SK-N-SH (cell line): ENCODE data around the gene GTF2F2. TPM values are rescaled to one million over a fixed set of nuclear protein-coding genes. Genes with fewer than 3 reads are reported as not detected.

Source experiments
- CTCF ChIA-PET: fragments of 300-600, 350-600 bp; formaldehyde crosslinking; extraction: SDS; loops from one replicate; lab custom pipeline; 2021; lab: Yijun Ruan, JAX
- POLR2A ChIA-PET: fragments of 350-600 bp; sonication (Branson Sonifier 250); formaldehyde crosslinking; extraction: SDS; loops from one replicate; lab custom pipeline; 2020; ENCODE audit warnings: antibody characterized with exemption, inconsistent platforms; lab: Yijun Ruan, JAX
- DNase-seq: peaks from one replicate; pipeline ENCODE4 v3.0.0; 2012
- H2AFZ ChIP-seq: fragments of 200-600 bp; sonication (generic); 2 replicates; pipeline ENCODE4 v1.8.1; 2016; ENCODE audit warnings: antibody characterized with exemption, mild to moderate bottlenecking, low read depth
- H3F3A ChIP-seq: fragments of 200-600 bp; sonication (generic); replicated peaks from 2 replicates; pipeline ENCODE3; 2016; ENCODE audit warnings: antibody characterized with exemption, mild to moderate bottlenecking; ENCODE audit not compliant: insufficient read depth
- H3K27ac ChIP-seq, 2 experiments: fragments of 200-500 bp in 1 of 2; fragments of 200-600 bp in 1 of 2; sonication (Bioruptor generic) in 1 of 2; sonication (generic), shearing (Covaris generic) in 1 of 2; 2 replicates each; pipeline versions ENCODE4 v1.5.1 to v1.6.1; 2014 to 2016; ENCODE audit warnings: low read depth in 2 of 2, inconsistent platforms in 1 of 2, low read length in 1 of 2, mild to moderate bottlenecking in 1 of 2, mixed read lengths in 1 of 2
- H3K27me3 ChIP-seq: fragments of 200-600 bp; sonication (generic), shearing (Covaris generic); 2 replicates; pipeline ENCODE4 v1.6.1; 2016; ENCODE audit warnings: mixed run types; ENCODE audit not compliant: insufficient read depth
- H3K36me3 ChIP-seq, 2 experiments: fragments of 200-500 bp in 1 of 2; fragments of 200-600 bp in 1 of 2; sonication (Bioruptor generic) in 1 of 2; sonication (generic) in 1 of 2; replicated peaks in 1 of 2; 2 replicates each; pipeline versions ENCODE3 to v1.5.1; 2014 to 2016; ENCODE audit warnings: low read length in 1 of 2, mild to moderate bottlenecking in 1 of 2; ENCODE audit not compliant: insufficient read depth in 2 of 2, control insufficient read depth in 1 of 2
- H3K4me1 ChIP-seq, 2 experiments: fragments of 200-500 bp in 1 of 2; fragments of 200-600 bp in 1 of 2; sonication (Bioruptor generic) in 1 of 2; sonication (generic), shearing (Covaris generic) in 1 of 2; 2 replicates each; pipeline versions ENCODE4 v1.5.1 to v1.6.1; 2014 to 2016; ENCODE audit warnings: low read depth in 1 of 2, low read length in 1 of 2, mixed run types in 1 of 2; ENCODE audit not compliant: insufficient read depth in 2 of 2, control insufficient read depth in 1 of 2
- H3K4me2 ChIP-seq: fragments of 200-600 bp; sonication (generic), shearing (Covaris generic); 2 replicates; pipeline ENCODE4 v1.6.1; 2017; ENCODE audit warnings: mixed run types
- H3K4me3 ChIP-seq, 2 experiments: fragments of 200-500 bp in 1 of 2; fragments of 200-600 bp in 1 of 2; sonication (Bioruptor generic) in 1 of 2; sonication (generic), shearing (Covaris generic) in 1 of 2; 2 replicates each; pipeline versions ENCODE4 v1.5.1 to v1.8.1; 2014 to 2016; ENCODE audit warnings: low read depth in 2 of 2, inconsistent platforms in 1 of 2, low read length in 1 of 2, mild to moderate bottlenecking in 1 of 2, mixed read lengths in 1 of 2, moderate library complexity in 1 of 2
- H3K79me2 ChIP-seq: fragments of 200-600 bp; sonication (generic); 2 replicates; pipeline ENCODE4 v1.8.1; 2017; ENCODE audit warnings: mild to moderate bottlenecking; ENCODE audit not compliant: insufficient read depth
- H3K9ac ChIP-seq: fragments of 200-600 bp; sonication (generic); 2 replicates; pipeline ENCODE4 v1.6.1; 2017; ENCODE audit warnings: mixed run types
- H3K9me2 ChIP-seq: fragments of 200-600 bp; sonication (generic); 2 replicates; pipeline ENCODE4 v1.6.1; 2017; ENCODE audit warnings: mixed run types
- H3K9me3 ChIP-seq: fragments of 200-600 bp; sonication (generic); 2 replicates; pipeline ENCODE4 v1.6.1; 2017; ENCODE audit warnings: mixed run types, mild to moderate bottlenecking, moderate library complexity
- H4K20me1 ChIP-seq: fragments of 200-600 bp; sonication (generic); 2 replicates; pipeline ENCODE4 v1.6.1; 2017; ENCODE audit warnings: mild to moderate bottlenecking, mixed run types; ENCODE audit not compliant: insufficient read depth
- CHD2 ChIP-seq: fragments of 150-350 bp; IDR thresholded peaks from 2 replicates; pipeline ENCODE4 v1.6.1; 2018; ENCODE audit warnings: low read length; ENCODE audit not compliant: partially characterized antibody
- FOSL2 ChIP-seq: IDR thresholded peaks from 2 replicates; pipeline ENCODE4 v1.4.0; 2012; ENCODE audit warnings: low read depth, mild to moderate bottlenecking, moderate library complexity, borderline replicate concordance
- GATA2 ChIP-seq: sonication (generic); formaldehyde crosslinking; IDR thresholded peaks from 2 replicates; pipeline ENCODE4 v1.5.0; 2020; ENCODE audit warnings: mild to moderate bottlenecking, missing genetic modification reagents
- JUND ChIP-seq: IDR thresholded peaks from 2 replicates; pipeline ENCODE4 v1.4.0; 2012
- RCOR1 ChIP-seq: fragments of 150-350 bp; IDR thresholded peaks from 2 replicates; pipeline ENCODE4 v1.6.1; 2017; ENCODE audit warnings: antibody characterized with exemption, low read length
- TCF12 ChIP-seq: IDR thresholded peaks from 2 replicates; pipeline ENCODE4 v1.4.0; 2012
- WGBS: methylation state at CpG from one replicate; pipeline ENCODE4 v1.1.6; 2017; ENCODE audit warnings: low lambda C conversion rate; 5-methylcytosine and 5-hydroxymethylcytosine counted together
- polyA plus RNA-seq, 3 experiments: library from polyadenylated mRNA; depleted of rRNA; stranded (reverse); fragments of >200 nt; gene quantifications; 2 replicates each; pipeline ENCODE4 v1.2.3, GENCODE V29; 2012
- TF ChIP-seq, protein P1 (sequence below): IDR thresholded peaks from 2 replicates; pipeline ENCODE4; 2012
- TF ChIP-seq, protein P2 (sequence below): IDR thresholded peaks from 2 replicates; pipeline ENCODE4 v1.4.0; 2012; ENCODE audit warnings: low read depth, borderline replicate concordance
- TF ChIP-seq, protein P3 (sequence below): fragments of 150-350 bp; IDR thresholded peaks from 2 replicates; pipeline ENCODE4 v1.6.1; 2017; ENCODE audit warnings: antibody characterized with exemption, low read length, low read depth, borderline replicate concordance

The GTF2F2 gene
- polyA plus RNA-seq, 1 of the 3 experiments (the other 2 are of a cell fraction) = 24.2 TPM

DNA sequence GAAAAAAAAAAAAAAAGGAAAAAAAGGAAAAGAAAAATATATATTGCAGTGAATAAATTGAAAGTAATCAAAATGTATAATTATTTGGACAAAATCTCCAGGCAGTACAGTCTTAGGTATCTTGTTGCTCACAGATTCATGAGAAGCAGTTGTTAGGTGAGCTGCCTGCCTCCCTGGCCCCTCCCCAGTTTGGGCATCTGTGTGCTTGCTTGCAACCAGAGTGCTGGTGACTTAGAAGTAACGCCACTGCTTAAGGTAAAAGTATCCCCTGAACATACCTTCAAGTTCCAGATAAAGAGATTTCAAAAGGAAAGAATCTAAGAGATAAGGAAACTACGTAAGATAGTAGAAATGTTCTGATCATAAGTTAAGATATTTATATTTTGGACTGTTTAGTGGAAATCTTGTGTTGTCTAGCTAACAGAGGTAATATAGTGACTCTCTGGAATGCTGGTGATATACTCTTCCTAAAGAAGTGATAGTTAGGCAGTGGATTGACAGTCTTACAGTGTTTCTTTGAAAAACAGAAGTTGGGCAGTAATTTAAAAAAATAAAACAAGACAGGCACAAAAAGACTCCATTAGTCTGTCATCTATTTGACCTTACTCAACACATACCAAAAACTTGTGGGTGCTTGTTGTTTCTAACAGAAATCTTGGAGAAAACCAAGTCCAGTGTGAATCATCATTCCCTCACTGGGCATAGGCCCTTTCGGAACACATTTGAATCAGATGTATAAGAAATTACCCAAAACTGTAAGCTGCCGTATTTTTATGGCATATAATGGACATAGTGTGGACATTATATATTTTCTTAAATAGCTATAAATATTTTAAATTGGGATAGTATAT is 118.9 kb downstream of the GTF2F2 start:
- no peaks in the 10 kb centered on the region for H4K20me1 ChIP-seq
- CTCF ChIA-PET = interaction anchor here (1.0 kb wide), 1 partner anchor 18 kb away, joined by 3 read pairs; no protein-coding TSS in a partner anchor
- peak overlapping the region; percentile 37 for H3K4me2 ChIP-seq
- H3K9me3 ChIP-seq = no peaks in the 10 kb centered on the region
- no peak for DNase-seq
- TF ChIP-seq JUND (0 out of 2 replicates have a peak, but pooled peaks have one; percentile 32), TCF12 (peak; percentile 18; the same call in 1 of the 2 replicates), GATA2 (CRISPR knock-in tag) (no peak), CHD2 (no peak), RCOR1 (no peak), FOSL2 (peak; percentile 60; the same call in 1 of the 2 replicates)
- TF ChIP-seq, protein P1, sequence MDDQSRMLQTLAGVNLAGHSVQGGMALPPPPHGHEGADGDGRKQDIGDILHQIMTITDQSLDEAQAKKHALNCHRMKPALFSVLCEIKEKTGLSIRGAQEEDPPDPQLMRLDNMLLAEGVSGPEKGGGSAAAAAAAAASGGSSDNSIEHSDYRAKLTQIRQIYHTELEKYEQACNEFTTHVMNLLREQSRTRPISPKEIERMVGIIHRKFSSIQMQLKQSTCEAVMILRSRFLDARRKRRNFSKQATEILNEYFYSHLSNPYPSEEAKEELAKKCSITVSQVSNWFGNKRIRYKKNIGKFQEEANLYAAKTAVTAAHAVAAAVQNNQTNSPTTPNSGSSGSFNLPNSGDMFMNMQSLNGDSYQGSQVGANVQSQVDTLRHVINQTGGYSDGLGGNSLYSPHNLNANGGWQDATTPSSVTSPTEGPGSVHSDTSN = 0 out of 2 replicates have a peak, but pooled peaks have one; percentile 3
- TF ChIP-seq, protein P2, sequence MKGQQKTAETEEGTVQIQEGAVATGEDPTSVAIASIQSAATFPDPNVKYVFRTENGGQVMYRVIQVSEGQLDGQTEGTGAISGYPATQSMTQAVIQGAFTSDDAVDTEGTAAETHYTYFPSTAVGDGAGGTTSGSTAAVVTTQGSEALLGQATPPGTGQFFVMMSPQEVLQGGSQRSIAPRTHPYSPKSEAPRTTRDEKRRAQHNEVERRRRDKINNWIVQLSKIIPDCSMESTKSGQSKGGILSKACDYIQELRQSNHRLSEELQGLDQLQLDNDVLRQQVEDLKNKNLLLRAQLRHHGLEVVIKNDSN = no peak
- TF ChIP-seq, all 33 proteins: peak for 4
- Histone ChIP-seq H3K9me2 (no peaks in the 10 kb centered on the region), H3F3A (peaks cover 35% of the 10 kb centered on the region), H3K9ac (no peak overlapping the region), H3K27ac (peak overlapping the region in 1 of 2 experiments; percentile 61; a peak in 3 of 4 replicates), H3K4me1 (peaks cover 2 to 18% of the 10 kb centered on the region in 2 experiments; a peak in 3 of 4 replicates), H3K36me3 (peaks cover 0 to 4% of the 10 kb centered on the region in 2 experiments), H3K4me3 (no peak overlapping the region), H2AFZ (no peak overlapping the region), H3K27me3 (no peaks in the 10 kb centered on the region), H3K79me2 (peaks cover 37% of the 10 kb centered on the region)
- WGBS = 69% methylated on average over 4 of the region's 4 CpGs
- POLR2A ChIA-PET = interaction anchor here (0.7 kb wide), 1 partner anchor 29 kb away, joined by 3 read pairs; no protein-coding TSS in a partner anchor

DNA sequence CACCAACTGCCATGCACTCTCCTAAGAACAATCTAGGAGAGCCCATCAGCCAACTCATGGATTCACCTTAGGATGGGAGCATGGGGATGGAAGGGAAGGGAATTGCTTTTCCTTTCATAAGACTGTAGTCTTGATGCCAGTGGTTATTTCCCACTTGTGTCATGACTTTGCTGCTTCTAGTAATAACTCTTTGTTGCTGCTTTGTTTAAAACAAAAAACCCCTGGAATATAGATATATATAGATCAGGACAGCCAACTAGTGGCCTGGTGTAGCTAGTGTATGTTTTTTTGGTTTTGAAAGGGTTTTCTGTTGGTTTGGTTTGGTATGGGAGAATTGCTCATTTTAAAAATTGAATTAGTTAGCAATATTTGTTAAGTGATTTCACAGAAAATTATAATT is 119.8 kb downstream of the GTF2F2 start:
- H3K4me2 ChIP-seq = no peak overlapping the region
- H3K4me3 ChIP-seq = no peak overlapping the region
- H3K9ac ChIP-seq = no peak overlapping the region
- H3K9me3 ChIP-seq = no peaks in the 10 kb centered on the region
- H3K4me1 ChIP-seq = peaks cover 2 to 18% of the 10 kb centered on the region in 2 experiments; a peak in 3 of 4 replicates
- H3K9me2 ChIP-seq = no peaks in the 10 kb centered on the region
- peaks cover 33% of the 10 kb centered on the region for H3F3A ChIP-seq
- peaks cover 0 to 4% of the 10 kb centered on the region in 2 experiments for H3K36me3 ChIP-seq
- H3K27ac ChIP-seq = peak overlapping the region in 1 of 2 experiments; percentile 61; a peak in 2 of 4 replicates
- no peaks in the 10 kb centered on the region for H3K27me3 ChIP-seq
- no peaks in the 10 kb centered on the region for H4K20me1 ChIP-seq
- no peak overlapping the region for H2AFZ ChIP-seq
- TF ChIP-seq, protein P3, sequence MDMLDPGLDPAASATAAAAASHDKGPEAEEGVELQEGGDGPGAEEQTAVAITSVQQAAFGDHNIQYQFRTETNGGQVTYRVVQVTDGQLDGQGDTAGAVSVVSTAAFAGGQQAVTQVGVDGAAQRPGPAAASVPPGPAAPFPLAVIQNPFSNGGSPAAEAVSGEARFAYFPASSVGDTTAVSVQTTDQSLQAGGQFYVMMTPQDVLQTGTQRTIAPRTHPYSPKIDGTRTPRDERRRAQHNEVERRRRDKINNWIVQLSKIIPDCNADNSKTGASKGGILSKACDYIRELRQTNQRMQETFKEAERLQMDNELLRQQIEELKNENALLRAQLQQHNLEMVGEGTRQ = no peak
- H3K79me2 ChIP-seq = peaks cover 43% of the 10 kb centered on the region
- ChIA-PET CTCF (interaction anchor here (1.0 kb wide), 1 partner anchor 17 kb away, joined by 3 read pairs; no protein-coding TSS in a partner anchor), POLR2A (no interaction called here)
- no peak for DNase-seq
